SK-N-SH (cell line): ENCODE results near the gene SLC26A3. TPM values are rescaled to one million over a fixed set of nuclear protein-coding genes. Genes with fewer than 3 reads are reported as not detected.

ENCODE experiments used
- CTCF ChIA-PET: fragments of 300-600, 350-600 bp; formaldehyde crosslinking; extraction: SDS; loops from one replicate; lab custom pipeline; 2021; lab: Yijun Ruan, JAX
- POLR2A ChIA-PET: fragments of 350-600 bp; sonication (Branson Sonifier 250); formaldehyde crosslinking; extraction: SDS; loops from one replicate; lab custom pipeline; 2020; ENCODE audit warnings: antibody characterized with exemption, inconsistent platforms; lab: Yijun Ruan, JAX
- DNase-seq: peaks from one replicate; pipeline ENCODE4 v3.0.0; 2012
- H2AFZ ChIP-seq: fragments of 200-600 bp; sonication (generic); 2 replicates; pipeline ENCODE4 v1.8.1; 2016; ENCODE audit warnings: antibody characterized with exemption, mild to moderate bottlenecking, low read depth
- H3F3A ChIP-seq: fragments of 200-600 bp; sonication (generic); replicated peaks from 2 replicates; pipeline ENCODE3; 2016; ENCODE audit warnings: antibody characterized with exemption, mild to moderate bottlenecking; ENCODE audit not compliant: insufficient read depth
- H3K27ac ChIP-seq, 2 experiments: fragments of 200-500 bp in 1 of 2; fragments of 200-600 bp in 1 of 2; sonication (Bioruptor generic) in 1 of 2; sonication (generic), shearing (Covaris generic) in 1 of 2; 2 replicates each; pipeline versions ENCODE4 v1.5.1 to v1.6.1; 2014 to 2016; ENCODE audit warnings: low read depth in 2 of 2, inconsistent platforms in 1 of 2, low read length in 1 of 2, mild to moderate bottlenecking in 1 of 2, mixed read lengths in 1 of 2
- H3K27me3 ChIP-seq: fragments of 200-600 bp; sonication (generic), shearing (Covaris generic); 2 replicates; pipeline ENCODE4 v1.6.1; 2016; ENCODE audit warnings: mixed run types; ENCODE audit not compliant: insufficient read depth
- H3K36me3 ChIP-seq, 2 experiments: fragments of 200-500 bp in 1 of 2; fragments of 200-600 bp in 1 of 2; sonication (Bioruptor generic) in 1 of 2; sonication (generic) in 1 of 2; replicated peaks in 1 of 2; 2 replicates each; pipeline versions ENCODE3 to v1.5.1; 2014 to 2016; ENCODE audit warnings: low read length in 1 of 2, mild to moderate bottlenecking in 1 of 2; ENCODE audit not compliant: insufficient read depth in 2 of 2, control insufficient read depth in 1 of 2
- H3K4me1 ChIP-seq, 2 experiments: fragments of 200-500 bp in 1 of 2; fragments of 200-600 bp in 1 of 2; sonication (Bioruptor generic) in 1 of 2; sonication (generic), shearing (Covaris generic) in 1 of 2; 2 replicates each; pipeline versions ENCODE4 v1.5.1 to v1.6.1; 2014 to 2016; ENCODE audit warnings: low read depth in 1 of 2, low read length in 1 of 2, mixed run types in 1 of 2; ENCODE audit not compliant: insufficient read depth in 2 of 2, control insufficient read depth in 1 of 2
- H3K4me2 ChIP-seq: fragments of 200-600 bp; sonication (generic), shearing (Covaris generic); 2 replicates; pipeline ENCODE4 v1.6.1; 2017; ENCODE audit warnings: mixed run types
- H3K4me3 ChIP-seq, 2 experiments: fragments of 200-500 bp in 1 of 2; fragments of 200-600 bp in 1 of 2; sonication (Bioruptor generic) in 1 of 2; sonication (generic), shearing (Covaris generic) in 1 of 2; 2 replicates each; pipeline versions ENCODE4 v1.5.1 to v1.8.1; 2014 to 2016; ENCODE audit warnings: low read depth in 2 of 2, inconsistent platforms in 1 of 2, low read length in 1 of 2, mild to moderate bottlenecking in 1 of 2, mixed read lengths in 1 of 2, moderate library complexity in 1 of 2
- H3K79me2 ChIP-seq: fragments of 200-600 bp; sonication (generic); 2 replicates; pipeline ENCODE4 v1.8.1; 2017; ENCODE audit warnings: mild to moderate bottlenecking; ENCODE audit not compliant: insufficient read depth
- H3K9ac ChIP-seq: fragments of 200-600 bp; sonication (generic); 2 replicates; pipeline ENCODE4 v1.6.1; 2017; ENCODE audit warnings: mixed run types
- H3K9me2 ChIP-seq: fragments of 200-600 bp; sonication (generic); 2 replicates; pipeline ENCODE4 v1.6.1; 2017; ENCODE audit warnings: mixed run types
- H3K9me3 ChIP-seq: fragments of 200-600 bp; sonication (generic); 2 replicates; pipeline ENCODE4 v1.6.1; 2017; ENCODE audit warnings: mixed run types, mild to moderate bottlenecking, moderate library complexity
- H4K20me1 ChIP-seq: fragments of 200-600 bp; sonication (generic); 2 replicates; pipeline ENCODE4 v1.6.1; 2017; ENCODE audit warnings: mild to moderate bottlenecking, mixed run types; ENCODE audit not compliant: insufficient read depth
- EZH2phosphoT487 ChIP-seq: fragments of 200-600 bp; sonication (generic); IDR thresholded peaks from 2 replicates; pipeline ENCODE4 v1.6.1; 2017; ENCODE audit warnings: low read depth, mixed run types, mild to moderate bottlenecking, antibody characterized with exemption, moderate library complexity, borderline replicate concordance
- FOXM1 ChIP-seq: IDR thresholded peaks from 2 replicates; pipeline ENCODE4 v1.4.0; 2012; ENCODE audit warnings: low read depth, mild to moderate bottlenecking
- GABPA ChIP-seq: IDR thresholded peaks from 2 replicates; pipeline ENCODE4 v1.4.0; 2012; ENCODE audit warnings: low read depth, mild to moderate bottlenecking
- GATA2 ChIP-seq: sonication (generic); formaldehyde crosslinking; IDR thresholded peaks from 2 replicates; pipeline ENCODE4 v1.5.0; 2020; ENCODE audit warnings: mild to moderate bottlenecking, missing genetic modification reagents
- JUND ChIP-seq: IDR thresholded peaks from 2 replicates; pipeline ENCODE4 v1.4.0; 2012
- MEF2A ChIP-seq: IDR thresholded peaks from 2 replicates; pipeline ENCODE4 v1.4.0; 2012; ENCODE audit warnings: low read depth, borderline replicate concordance
- MXI1 ChIP-seq: IDR thresholded peaks from 2 replicates; pipeline ENCODE4 v1.6.1; 2012; ENCODE audit warnings: mild to moderate bottlenecking, low read depth, low read length, improper control_type of control experiment
- NRF1 ChIP-seq: IDR thresholded peaks from 2 replicates; pipeline ENCODE4 v1.6.1; 2012; ENCODE audit warnings: low read depth, mild to moderate bottlenecking, low read length
- RAD21 ChIP-seq: IDR thresholded peaks from 2 replicates; pipeline ENCODE4 v1.6.1; 2012; ENCODE audit warnings: mild to moderate bottlenecking, low read length
- RCOR1 ChIP-seq: fragments of 150-350 bp; IDR thresholded peaks from 2 replicates; pipeline ENCODE4 v1.6.1; 2017; ENCODE audit warnings: antibody characterized with exemption, low read length
- SIN3A ChIP-seq: IDR thresholded peaks from 2 replicates; pipeline ENCODE4 v1.6.1; 2012; ENCODE audit warnings: low read depth, mild to moderate bottlenecking, low read length, moderate library complexity, borderline replicate concordance
- TAF1 ChIP-seq: IDR thresholded peaks from 2 replicates; pipeline ENCODE4 v1.6.1; 2012; ENCODE audit warnings: low read depth, mild to moderate bottlenecking, low read length, moderate library complexity, borderline replicate concordance
- WGBS: methylation state at CpG from one replicate; pipeline ENCODE4 v1.1.6; 2017; ENCODE audit warnings: low lambda C conversion rate; 5-methylcytosine and 5-hydroxymethylcytosine counted together
- polyA plus RNA-seq, 3 experiments: library from polyadenylated mRNA; depleted of rRNA; stranded (reverse); fragments of >200 nt; gene quantifications; 2 replicates each; pipeline ENCODE4 v1.2.3, GENCODE V29; 2012
- TF ChIP-seq, protein P1 (sequence below): IDR thresholded peaks from 2 replicates; pipeline ENCODE4; 2012
- TF ChIP-seq, protein P2 (sequence below): IDR thresholded peaks from 2 replicates; pipeline ENCODE4 v1.4.0; 2012; ENCODE audit warnings: low read depth, borderline replicate concordance
- TF ChIP-seq, protein P3 (sequence below): IDR thresholded peaks from 2 replicates; pipeline ENCODE4 v1.4.0; 2012; ENCODE audit warnings: low read depth, borderline replicate concordance
- TF ChIP-seq, protein P4 (sequence below): fragments of 150-350 bp; IDR thresholded peaks from 2 replicates; pipeline ENCODE4 v1.6.1; 2016; ENCODE audit warnings: mild to moderate bottlenecking, low read depth, low read length
- TF ChIP-seq, protein P5 (sequence below): fragments of 200-600 bp; sonication (generic); IDR thresholded peaks from 2 replicates; pipeline ENCODE4 v1.6.1; 2017; ENCODE audit warnings: antibody characterized with exemption, mild to moderate bottlenecking, moderate library complexity

Gene SLC26A3
- polyA plus RNA-seq, 1 of the 3 experiments (the other 2 are of a cell fraction), result not detected

DNA sequence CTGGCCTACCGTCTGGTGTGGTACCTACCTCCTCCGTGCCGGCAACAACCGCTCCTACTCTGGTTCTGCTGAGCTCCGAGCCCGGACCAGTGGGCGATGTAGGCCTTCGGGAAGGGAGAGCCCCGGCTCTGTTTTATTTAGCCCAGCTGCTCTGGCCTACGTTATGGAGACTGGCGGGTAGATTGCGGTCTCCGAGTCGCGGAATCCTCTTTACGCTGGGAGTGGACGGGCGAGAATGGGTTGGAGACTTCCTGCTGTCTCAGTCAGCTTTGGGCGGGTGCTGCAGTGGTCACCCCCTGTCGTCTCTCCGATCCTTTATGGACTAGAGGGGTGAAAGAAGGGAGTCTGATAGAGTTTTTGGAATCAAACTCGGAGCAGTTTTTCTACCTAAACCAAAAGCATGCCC lies 58.7 kb downstream of the SLC26A3 start:
- TF ChIP-seq TAF1 (peak; percentile 1; the same call in 1 of the 2 replicates), SIN3A (0 out of 2 replicates have a peak, but pooled peaks have one; percentile 29), MXI1 (no peak; the same call in 1 of the 2 replicates)
- Histone ChIP-seq H3K27me3 (no peaks in the 10 kb centered on the region), H3K4me3 (peak overlapping the region; percentile 96 to 100), H3K4me2 (peak overlapping the region; percentile 87), H3K9me3 (no peaks in the 10 kb centered on the region), H3K4me1 (peaks cover 7 to 20% of the 10 kb centered on the region in 2 experiments; a peak in 3 of 4 replicates), H3K9ac (peak overlapping the region; percentile 86), H3K27ac (peak overlapping the region; percentile 98 to 100), H3K36me3 (peaks cover 25 to 29% of the 10 kb centered on the region in 2 experiments), H2AFZ (peak overlapping the region; percentile 92; the same call in 1 of the 2 replicates), H3K79me2 (peaks cover 55% of the 10 kb centered on the region), H4K20me1 (peaks cover 46% of the 10 kb centered on the region), H3K9me2 (no peaks in the 10 kb centered on the region), H3F3A (peaks cover 18% of the 10 kb centered on the region)
- ChIA-PET CTCF (interaction anchor here (0.6 to 12.8 kb wide), 12 partner anchors 12 to 567 kb away, joined by 3 to 284 read pairs (median 6); partner anchors contain the start of gene BCAP29), POLR2A (interaction anchor here (1.6 to 3.2 kb wide), 5 partner anchors 8 to 576 kb away, joined by 4 to 19 read pairs (median 13); partner anchors contain the start of gene HBP1)
- WGBS, result 2% methylated on average over 6 of the region's 22 CpGs
- no peak for DNase-seq

DNA sequence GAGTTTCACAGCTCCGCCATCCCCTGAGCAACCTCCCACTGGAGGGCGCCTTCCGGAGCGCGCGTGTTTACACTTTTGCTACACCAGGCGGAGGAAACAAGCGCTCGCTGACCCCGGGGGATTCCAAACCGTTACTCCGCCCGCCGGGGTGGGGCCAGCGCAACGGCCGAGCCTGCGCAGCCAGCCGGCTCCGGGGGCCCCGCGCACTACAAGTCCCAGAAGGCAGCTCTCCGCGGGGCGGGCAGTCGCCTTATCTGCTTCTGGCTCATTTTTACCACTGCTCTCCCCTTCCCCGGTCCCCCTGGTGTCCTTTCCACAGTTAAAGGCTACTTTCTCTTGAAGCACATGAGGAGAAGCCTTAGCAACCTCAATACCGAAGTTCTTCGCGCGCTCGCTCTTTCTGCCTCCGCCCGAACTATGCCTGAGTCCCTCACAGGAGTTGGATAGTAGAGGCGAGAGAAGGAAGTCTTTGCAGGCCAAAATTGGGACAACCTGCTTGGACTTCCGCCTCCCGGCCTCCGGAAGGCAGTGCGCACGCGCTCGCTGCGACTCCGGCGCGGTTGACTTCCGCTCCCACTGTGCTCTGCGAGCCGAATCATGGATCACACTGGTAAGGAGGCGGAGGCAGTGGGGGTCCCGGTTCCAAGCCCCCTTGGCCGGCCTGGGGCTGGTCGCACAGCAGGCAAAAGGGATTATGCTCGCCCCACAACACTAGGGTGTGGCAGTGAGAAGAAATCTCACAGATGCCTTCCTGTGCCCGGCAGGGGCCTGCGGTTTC lies 59.3 kb downstream of the SLC26A3 start, which contains the start of gene CBLL1:
Gene CBLL1 (plus strand): TSS at position 576 of the 778 bp plus-strand sequence. CDS start 22 bp downstream, at position 598.
- H3K9me3 ChIP-seq, result no peaks in the 10 kb centered on the region
- peak within 1 kb of the TSS; percentile 86 for H3K9ac ChIP-seq
- under 1% methylated on average over 48 of the region's 56 CpGs for WGBS
- peaks cover 40% of the 10 kb centered on the region for H4K20me1 ChIP-seq
- CTCF ChIA-PET, result interaction anchor here (0.6 to 12.8 kb wide), 60 partner anchors 9 to 630 kb away, joined by 3 to 284 read pairs (median 4); partner anchors contain the start of genes BCAP29 and DLD
- H3K9me2 ChIP-seq, result no peaks in the 10 kb centered on the region
- POLR2A ChIA-PET, result interaction anchor here (0.5 to 3.2 kb wide), 23 partner anchors 9 to 575 kb away, joined by 3 to 19 read pairs (median 4); partner anchors contain the start of genes BCAP29, COG5, DLD and DUS4L
- DNase-seq, result peak; percentile 97
- peak within 1 kb of the TSS; percentile 87 for H3K4me2 ChIP-seq
- H3K27ac ChIP-seq, result peak within 1 kb of the TSS; percentile 98 to 100
- H2AFZ ChIP-seq, result peak within 1 kb of the TSS; percentile 97
- peaks cover 16% of the 10 kb centered on the region for H3F3A ChIP-seq
- H3K36me3 ChIP-seq, result peaks cover 19 to 23% of the 10 kb centered on the region in 2 experiments
- H3K27me3 ChIP-seq, result no peaks in the 10 kb centered on the region
- H3K4me3 ChIP-seq, result peak within 1 kb of the TSS; percentile 96 to 100
- peaks cover 7 to 20% of the 10 kb centered on the region in 2 experiments; a peak in 3 of 4 replicates for H3K4me1 ChIP-seq
- H3K79me2 ChIP-seq, result peaks cover 49% of the 10 kb centered on the region
- peak; percentile 67; the same call in 1 of the 2 replicates for TF ChIP-seq RCOR1
- TF ChIP-seq JUND, result no peak
- TF ChIP-seq EZH2phosphoT487, result no peak
- TF ChIP-seq, protein P1, sequence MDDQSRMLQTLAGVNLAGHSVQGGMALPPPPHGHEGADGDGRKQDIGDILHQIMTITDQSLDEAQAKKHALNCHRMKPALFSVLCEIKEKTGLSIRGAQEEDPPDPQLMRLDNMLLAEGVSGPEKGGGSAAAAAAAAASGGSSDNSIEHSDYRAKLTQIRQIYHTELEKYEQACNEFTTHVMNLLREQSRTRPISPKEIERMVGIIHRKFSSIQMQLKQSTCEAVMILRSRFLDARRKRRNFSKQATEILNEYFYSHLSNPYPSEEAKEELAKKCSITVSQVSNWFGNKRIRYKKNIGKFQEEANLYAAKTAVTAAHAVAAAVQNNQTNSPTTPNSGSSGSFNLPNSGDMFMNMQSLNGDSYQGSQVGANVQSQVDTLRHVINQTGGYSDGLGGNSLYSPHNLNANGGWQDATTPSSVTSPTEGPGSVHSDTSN, result peak; percentile 59; the same call in 1 of the 2 replicates
- peak; percentile 69 for TF ChIP-seq MXI1
- TF ChIP-seq FOXM1, result peak; percentile 70
- TF ChIP-seq, protein P2, sequence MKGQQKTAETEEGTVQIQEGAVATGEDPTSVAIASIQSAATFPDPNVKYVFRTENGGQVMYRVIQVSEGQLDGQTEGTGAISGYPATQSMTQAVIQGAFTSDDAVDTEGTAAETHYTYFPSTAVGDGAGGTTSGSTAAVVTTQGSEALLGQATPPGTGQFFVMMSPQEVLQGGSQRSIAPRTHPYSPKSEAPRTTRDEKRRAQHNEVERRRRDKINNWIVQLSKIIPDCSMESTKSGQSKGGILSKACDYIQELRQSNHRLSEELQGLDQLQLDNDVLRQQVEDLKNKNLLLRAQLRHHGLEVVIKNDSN, result no peak
- TF ChIP-seq RAD21, result peak; percentile 69
- TF ChIP-seq GATA2 (CRISPR knock-in tag), result peak; percentile 90
- TF ChIP-seq GABPA, result peak; percentile 93
- TF ChIP-seq, protein P3, sequence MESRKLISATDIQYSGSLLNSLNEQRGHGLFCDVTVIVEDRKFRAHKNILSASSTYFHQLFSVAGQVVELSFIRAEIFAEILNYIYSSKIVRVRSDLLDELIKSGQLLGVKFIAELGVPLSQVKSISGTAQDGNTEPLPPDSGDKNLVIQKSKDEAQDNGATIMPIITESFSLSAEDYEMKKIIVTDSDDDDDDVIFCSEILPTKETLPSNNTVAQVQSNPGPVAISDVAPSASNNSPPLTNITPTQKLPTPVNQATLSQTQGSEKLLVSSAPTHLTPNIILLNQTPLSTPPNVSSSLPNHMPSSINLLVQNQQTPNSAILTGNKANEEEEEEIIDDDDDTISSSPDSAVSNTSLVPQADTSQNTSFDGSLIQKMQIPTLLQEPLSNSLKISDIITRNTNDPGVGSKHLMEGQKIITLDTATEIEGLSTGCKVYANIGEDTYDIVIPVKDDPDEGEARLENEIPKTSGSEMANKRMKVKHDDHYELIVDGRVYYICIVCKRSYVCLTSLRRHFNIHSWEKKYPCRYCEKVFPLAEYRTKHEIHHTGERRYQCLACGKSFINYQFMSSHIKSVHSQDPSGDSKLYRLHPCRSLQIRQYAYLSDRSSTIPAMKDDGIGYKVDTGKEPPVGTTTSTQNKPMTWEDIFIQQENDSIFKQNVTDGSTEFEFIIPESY, result no peak
- TF ChIP-seq, protein P4, sequence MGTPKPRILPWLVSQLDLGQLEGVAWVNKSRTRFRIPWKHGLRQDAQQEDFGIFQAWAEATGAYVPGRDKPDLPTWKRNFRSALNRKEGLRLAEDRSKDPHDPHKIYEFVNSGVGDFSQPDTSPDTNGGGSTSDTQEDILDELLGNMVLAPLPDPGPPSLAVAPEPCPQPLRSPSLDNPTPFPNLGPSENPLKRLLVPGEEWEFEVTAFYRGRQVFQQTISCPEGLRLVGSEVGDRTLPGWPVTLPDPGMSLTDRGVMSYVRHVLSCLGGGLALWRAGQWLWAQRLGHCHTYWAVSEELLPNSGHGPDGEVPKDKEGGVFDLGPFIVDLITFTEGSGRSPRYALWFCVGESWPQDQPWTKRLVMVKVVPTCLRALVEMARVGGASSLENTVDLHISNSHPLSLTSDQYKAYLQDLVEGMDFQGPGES, result no peak
- TF ChIP-seq, protein P5, sequence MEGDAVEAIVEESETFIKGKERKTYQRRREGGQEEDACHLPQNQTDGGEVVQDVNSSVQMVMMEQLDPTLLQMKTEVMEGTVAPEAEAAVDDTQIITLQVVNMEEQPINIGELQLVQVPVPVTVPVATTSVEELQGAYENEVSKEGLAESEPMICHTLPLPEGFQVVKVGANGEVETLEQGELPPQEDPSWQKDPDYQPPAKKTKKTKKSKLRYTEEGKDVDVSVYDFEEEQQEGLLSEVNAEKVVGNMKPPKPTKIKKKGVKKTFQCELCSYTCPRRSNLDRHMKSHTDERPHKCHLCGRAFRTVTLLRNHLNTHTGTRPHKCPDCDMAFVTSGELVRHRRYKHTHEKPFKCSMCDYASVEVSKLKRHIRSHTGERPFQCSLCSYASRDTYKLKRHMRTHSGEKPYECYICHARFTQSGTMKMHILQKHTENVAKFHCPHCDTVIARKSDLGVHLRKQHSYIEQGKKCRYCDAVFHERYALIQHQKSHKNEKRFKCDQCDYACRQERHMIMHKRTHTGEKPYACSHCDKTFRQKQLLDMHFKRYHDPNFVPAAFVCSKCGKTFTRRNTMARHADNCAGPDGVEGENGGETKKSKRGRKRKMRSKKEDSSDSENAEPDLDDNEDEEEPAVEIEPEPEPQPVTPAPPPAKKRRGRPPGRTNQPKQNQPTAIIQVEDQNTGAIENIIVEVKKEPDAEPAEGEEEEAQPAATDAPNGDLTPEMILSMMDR, result peak; percentile 93
- TF ChIP-seq MEF2A, result no peak
- peak; percentile 97 for TF ChIP-seq NRF1
